HG03521 (cell line): ENCODE measurements around the gene DTYMK.
"Not testable (repeated sequence)": the region's sequence is repeated elsewhere in the genome, so short reads cannot be mapped to it uniquely, and the experiment has no call there.

Source experiments
- ATAC-seq: cut with Tn5 transposase; IDR thresholded peaks from one replicate; pipeline ENCODE4 v1.9.1; 2021; ENCODE audit warnings: mild to moderate bottlenecking, moderate library complexity; ENCODE audit not compliant: unreplicated experiment

Gene DTYMK

GRCh38 chr2:241673189-241673663, 13.4 kb downstream of the DTYMK start:
- ATAC-seq: no peak

GRCh38 chr2:241672243-241673188, 14.1 kb downstream of the DTYMK start:
- no peak for ATAC-seq

GRCh38 chr2:241671457-241672240, 15.0 kb downstream of the DTYMK start:
- no peak for ATAC-seq

- no peak for ATAC-seq
These were observed 16.1 kb downstream of the DTYMK start for GRCh38 chr2:241670333-241671110.

- ATAC-seq: no peak
These were observed 17.8 kb downstream of the DTYMK start for GRCh38 chr2:241668839-241669238.

GRCh38 chr2:241668354-241668753, 18.3 kb downstream of the DTYMK start:
- ATAC-seq: no peak

GRCh38 chr2:241666627-241667400, 19.8 kb downstream of the DTYMK start:
- ATAC-seq: no peak

- ATAC-seq: no peak
These were observed 20.7 kb downstream of the DTYMK start for GRCh38 chr2:241665731-241666440.

GRCh38 chr2:241662731-241663130, 23.9 kb downstream of the DTYMK start:
- ATAC-seq: not testable (repeated sequence)

GRCh38 chr2:241660593-241661213, 25.9 kb downstream of the DTYMK start:
- no peak for ATAC-seq

- no peak for ATAC-seq
These were observed 27.4 kb downstream of the DTYMK start for GRCh38 chr2:241659150-241659739.

- ATAC-seq: no peak
These were observed 28.3 kb downstream of the DTYMK start for GRCh38 chr2:241658296-241658695.

GRCh38 chr2:241657786-241658254, 28.8 kb downstream of the DTYMK start:
- no peak for ATAC-seq

- no peak for ATAC-seq
These were observed 30.3 kb downstream of the DTYMK start for GRCh38 chr2:241656190-241656741.

- ATAC-seq: no peak
These were observed 31.0 kb downstream of the DTYMK start for GRCh38 chr2:241655516-241656189.

- no peak for ATAC-seq
These were observed 32.1 kb downstream of the DTYMK start for GRCh38 chr2:241654551-241654950.

- no peak for ATAC-seq
These were observed 33.3 kb downstream of the DTYMK start for GRCh38 chr2:241653210-241653750.
